Retinal pigment epithelial cell (primary cell): ENCODE data around the gene RNF227.
"Not testable (repeated sequence)": the region's sequence is repeated elsewhere in the genome, so short reads cannot be mapped to it uniquely, and the experiment has no call there.

Experiments used
- DNase-seq: peaks from one replicate; pipeline ENCODE4 v3.0.0-alpha.2; 2010; ENCODE audit warnings: low read depth
- H3K4me3 ChIP-seq: 2 replicates; pipeline ENCODE4 v1.5.1; 2011; ENCODE audit warnings: mild to moderate bottlenecking, low read length, control low read depth, moderate library complexity
- TF ChIP-seq, protein P1 (sequence below): conservative IDR thresholded peaks from 2 replicates; pipeline ENCODE4 v1.5.1; 2011; ENCODE audit warnings: low read depth, low read length, control low read depth, inconsistent platforms

Gene RNF227

GRCh38 chr17:7880076-7880868 is 35.8 kb downstream of the RNF227 start:
- H3K4me3 ChIP-seq = no peak overlapping the region
- TF ChIP-seq, protein P1, sequence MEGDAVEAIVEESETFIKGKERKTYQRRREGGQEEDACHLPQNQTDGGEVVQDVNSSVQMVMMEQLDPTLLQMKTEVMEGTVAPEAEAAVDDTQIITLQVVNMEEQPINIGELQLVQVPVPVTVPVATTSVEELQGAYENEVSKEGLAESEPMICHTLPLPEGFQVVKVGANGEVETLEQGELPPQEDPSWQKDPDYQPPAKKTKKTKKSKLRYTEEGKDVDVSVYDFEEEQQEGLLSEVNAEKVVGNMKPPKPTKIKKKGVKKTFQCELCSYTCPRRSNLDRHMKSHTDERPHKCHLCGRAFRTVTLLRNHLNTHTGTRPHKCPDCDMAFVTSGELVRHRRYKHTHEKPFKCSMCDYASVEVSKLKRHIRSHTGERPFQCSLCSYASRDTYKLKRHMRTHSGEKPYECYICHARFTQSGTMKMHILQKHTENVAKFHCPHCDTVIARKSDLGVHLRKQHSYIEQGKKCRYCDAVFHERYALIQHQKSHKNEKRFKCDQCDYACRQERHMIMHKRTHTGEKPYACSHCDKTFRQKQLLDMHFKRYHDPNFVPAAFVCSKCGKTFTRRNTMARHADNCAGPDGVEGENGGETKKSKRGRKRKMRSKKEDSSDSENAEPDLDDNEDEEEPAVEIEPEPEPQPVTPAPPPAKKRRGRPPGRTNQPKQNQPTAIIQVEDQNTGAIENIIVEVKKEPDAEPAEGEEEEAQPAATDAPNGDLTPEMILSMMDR = no peak
- DNase-seq = no peak

DNA sequence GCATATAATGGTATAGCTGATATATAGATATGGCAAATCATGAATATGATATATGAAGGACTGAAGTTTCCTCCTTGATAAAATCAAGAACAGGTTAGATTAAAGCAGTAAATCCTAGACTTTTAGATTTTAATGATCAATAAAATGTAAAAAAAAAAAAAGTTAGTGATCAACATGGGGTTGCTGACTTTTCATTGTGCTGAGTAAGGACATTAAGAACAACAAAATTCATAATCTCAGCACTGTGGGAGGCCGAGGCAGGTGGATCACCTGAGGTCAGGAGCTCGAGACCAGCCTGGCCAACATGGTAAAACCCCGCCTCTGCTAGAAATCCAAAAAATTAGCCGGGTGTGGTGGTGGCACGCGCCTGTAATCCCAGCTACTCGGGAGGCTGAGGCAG is 37.9 kb downstream of the RNF227 start:
- TF ChIP-seq, protein P1 = no peak
- DNase-seq = no peak
- no peak overlapping the region for H3K4me3 ChIP-seq

- TF ChIP-seq, protein P1 = no peak
- DNase-seq = no peak
- H3K4me3 ChIP-seq = no peak overlapping the region
Observed at GRCh38 chr17:7875804-7876370, 40.2 kb downstream of the RNF227 start.

DNA sequence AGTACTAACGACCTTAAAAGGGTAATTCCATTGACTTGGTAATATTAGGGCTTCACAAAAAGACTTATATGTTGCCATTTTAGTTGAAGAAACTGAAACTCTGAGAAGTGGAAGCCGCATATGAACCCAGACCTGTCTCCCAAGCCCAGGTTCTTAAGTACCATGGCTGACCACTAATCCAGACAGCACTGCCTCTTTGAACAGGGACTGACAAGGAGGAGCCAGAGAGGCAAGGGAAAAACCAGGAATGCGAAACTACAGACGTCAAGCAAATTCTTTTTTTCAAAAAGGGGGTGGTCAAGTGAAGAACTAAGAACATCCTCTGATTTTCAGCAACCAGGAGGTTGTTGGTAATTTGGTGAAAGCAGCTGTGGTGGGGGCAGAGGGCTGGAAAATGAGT is 43.0 kb downstream of the RNF227 start:
- TF ChIP-seq, protein P1 = no peak
- no peak for DNase-seq
- H3K4me3 ChIP-seq = no peak overlapping the region

- H3K4me3 ChIP-seq = no peak overlapping the region
- no peak for DNase-seq
- TF ChIP-seq, protein P1 = no peak
Observed at GRCh38 chr17:7867881-7868329, 48.2 kb downstream of the RNF227 start.

DNA sequence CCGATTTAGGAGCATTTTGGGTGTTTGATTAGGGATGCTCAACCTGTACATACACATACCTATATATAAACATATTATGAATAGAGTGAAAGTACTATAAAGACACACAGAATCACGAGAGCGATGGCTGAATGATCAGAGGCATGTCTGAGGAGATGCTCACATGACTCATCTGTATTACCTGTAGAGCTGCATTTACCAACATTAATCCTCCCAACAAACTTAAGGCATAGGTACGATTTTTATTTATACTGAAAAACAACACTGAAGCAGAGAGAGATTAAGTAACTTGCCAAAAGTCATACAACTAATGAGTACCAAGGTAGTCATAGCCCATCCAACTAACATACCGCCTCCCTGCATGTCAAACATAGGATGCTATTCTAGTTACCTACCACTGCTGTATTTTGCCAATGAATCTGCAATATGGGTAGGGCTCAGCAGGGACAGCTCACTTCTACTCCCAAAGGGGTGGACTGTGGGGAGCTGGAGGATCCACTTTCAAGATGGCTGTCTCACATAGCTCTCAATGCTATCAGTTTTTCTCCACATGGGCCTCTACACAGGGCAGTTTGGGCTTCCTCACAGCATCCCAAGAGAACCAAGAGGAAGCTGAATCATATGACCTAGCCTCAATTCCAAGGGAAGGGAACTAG is 51.0 kb downstream of the RNF227 start:
- TF ChIP-seq, protein P1 = no peak
- DNase-seq = no peak
- H3K4me3 ChIP-seq = no peak overlapping the region

DNA sequence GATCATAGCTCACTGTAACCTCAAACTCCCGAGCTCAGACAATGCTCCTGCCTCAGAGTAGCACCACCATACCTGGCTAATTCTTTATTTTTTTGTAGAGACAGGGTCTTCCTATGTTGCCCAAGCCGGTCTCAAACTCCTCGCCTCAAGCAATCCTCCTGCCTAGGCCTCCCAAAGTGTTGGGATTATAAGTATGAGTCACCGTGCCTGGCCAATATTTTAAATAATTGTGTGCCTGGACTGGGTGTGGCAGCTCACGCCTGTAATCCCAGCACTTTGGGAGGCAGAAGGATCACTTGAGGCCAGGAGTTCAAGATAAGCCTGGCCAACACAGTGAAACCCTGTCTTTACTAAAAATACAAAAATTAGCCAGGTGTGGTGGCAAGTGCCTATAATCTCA is 51.7 kb downstream of the RNF227 start:
- DNase-seq, H3K4me3 ChIP-seq: not testable (repeated sequence)
